Left hindlimb (tissue), 1 donor: ENCODE data around the gene ABI2.

Experiments
- DNase-seq: peaks from one replicate; pipeline ENCODE4 v3.0.0-alpha.2; 2018

Gene ABI2

GRCh38 chr2:203431391-203432185, 103.4 kb downstream of the ABI2 start:
- DNase-seq = no peak

- DNase-seq = no peak
Observed at GRCh38 chr2:203432811-203433210, 104.6 kb downstream of the ABI2 start.

- no peak for DNase-seq
Observed at GRCh38 chr2:203436496-203436895, 108.3 kb downstream of the ABI2 start.

- DNase-seq = no peak
Observed at GRCh38 chr2:203437511-203437910, 109.3 kb downstream of the ABI2 start.

- no peak for DNase-seq
Observed at GRCh38 chr2:203438528-203438927, 110.3 kb downstream of the ABI2 start.

GRCh38 chr2:203440671-203441070, 112.5 kb downstream of the ABI2 start:
- DNase-seq = no peak

GRCh38 chr2:203441463-203441862, 113.3 kb downstream of the ABI2 start:
- no peak for DNase-seq

GRCh38 chr2:203442463-203442862, 114.3 kb downstream of the ABI2 start:
- no peak for DNase-seq

- DNase-seq = no peak
Observed at GRCh38 chr2:203444738-203445137, 116.5 kb downstream of the ABI2 start.

GRCh38 chr2:203446071-203446481, 117.9 kb downstream of the ABI2 start:
- DNase-seq = no peak

- DNase-seq = no peak
Observed at GRCh38 chr2:203446780-203447179, 118.6 kb downstream of the ABI2 start.

GRCh38 chr2:203450561-203450960, 122.4 kb downstream of the ABI2 start:
- DNase-seq = no peak

GRCh38 chr2:203451011-203451410, 122.8 kb downstream of the ABI2 start:
- no peak for DNase-seq

- no peak for DNase-seq
Observed at GRCh38 chr2:203451689-203452088, 123.5 kb downstream of the ABI2 start.

- no peak for DNase-seq
Observed at GRCh38 chr2:203453858-203454451, 125.8 kb downstream of the ABI2 start.

GRCh38 chr2:203455209-203455608, 127.0 kb downstream of the ABI2 start:
- DNase-seq = no peak

GRCh38 chr2:203461746-203462145, 133.6 kb downstream of the ABI2 start:
- DNase-seq = no peak

- DNase-seq = no peak
Observed at GRCh38 chr2:203462308-203462707, 134.1 kb downstream of the ABI2 start.

GRCh38 chr2:203463266-203463678, 135.1 kb downstream of the ABI2 start:
- no peak for DNase-seq

- no peak for DNase-seq
Observed at GRCh38 chr2:203469546-203469945, 141.4 kb downstream of the ABI2 start.

GRCh38 chr2:203470371-203470770, 142.2 kb downstream of the ABI2 start:
- no peak for DNase-seq

GRCh38 chr2:203471323-203471722, 143.1 kb downstream of the ABI2 start:
- no peak for DNase-seq

GRCh38 chr2:203476881-203477280, 148.7 kb downstream of the ABI2 start:
- DNase-seq = no peak

GRCh38 chr2:203480623-203481022, 152.4 kb downstream of the ABI2 start:
- no peak for DNase-seq
